ENCODE data around the gene TBC1D7. TPM values are rescaled to one million over a fixed set of nuclear protein-coding genes. Genes with fewer than 3 reads are reported as not detected.

Gene TBC1D7
- total RNA-seq, 1 donor from 2014 or later, result 79.5 TPM

DNA sequence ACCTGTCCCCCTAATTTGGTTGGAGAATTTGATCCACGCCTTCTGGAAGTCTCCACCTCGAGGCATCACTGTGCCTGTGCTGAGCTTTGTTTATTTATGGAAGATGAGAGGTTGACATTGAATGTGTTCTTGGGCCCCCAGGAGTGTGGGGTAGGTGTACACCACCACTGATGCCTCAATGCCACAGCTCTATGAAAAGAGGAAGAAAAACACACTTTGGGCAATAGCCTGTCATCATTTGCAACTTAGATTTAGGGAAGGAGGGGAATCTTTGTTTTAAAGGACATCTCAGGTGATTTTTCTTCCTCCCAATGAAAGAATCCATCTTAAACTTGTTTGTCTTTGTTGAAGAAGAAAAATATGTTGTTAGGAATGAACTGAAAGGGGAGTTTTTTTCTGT lies 42.6 kb downstream of the TBC1D7 start:
- intact Hi-C loops (cut with DNase I), result no loop called here
- Histone ChIP-seq H3K4me3 (no peak overlapping the region), H3K4me1 (peaks cover 0 to 6% of the 10 kb centered on the region in 2 donors), H3K27me3 (no peaks in the 10 kb centered on the region), H3K27ac (no peak overlapping the region), H3K9me3 (no peaks in the 10 kb centered on the region), H3K36me3 (peaks cover 40 to 66% of the 10 kb centered on the region in 2 donors)
- DNase-seq (ENCODE audit: low spot score in 2 of 2), result peak in 1 of 2 donors; percentile 15
- no peak for TF ChIP-seq CTCF (IDR thresholded peaks at IDR 0.05)

GRCh38 chr6:13284646-13285045 lies 43.7 kb downstream of the TBC1D7 start:
- no peak for TF ChIP-seq CTCF (IDR thresholded peaks at IDR 0.05)
- no peak overlapping the region for H3K4me3 ChIP-seq
- no peaks in the 10 kb centered on the region for H3K27me3 ChIP-seq
- H3K36me3 ChIP-seq, result peaks cover 49 to 74% of the 10 kb centered on the region in 2 donors
- no peak overlapping the region for H3K27ac ChIP-seq
- intact Hi-C loops (cut with DNase I), result no loop called here
- no peaks in the 10 kb centered on the region for H3K9me3 ChIP-seq
- H3K4me1 ChIP-seq, result peaks cover 0 to 6% of the 10 kb centered on the region in 2 donors
- no peak for DNase-seq (ENCODE audit: low spot score in 2 of 2)

DNA sequence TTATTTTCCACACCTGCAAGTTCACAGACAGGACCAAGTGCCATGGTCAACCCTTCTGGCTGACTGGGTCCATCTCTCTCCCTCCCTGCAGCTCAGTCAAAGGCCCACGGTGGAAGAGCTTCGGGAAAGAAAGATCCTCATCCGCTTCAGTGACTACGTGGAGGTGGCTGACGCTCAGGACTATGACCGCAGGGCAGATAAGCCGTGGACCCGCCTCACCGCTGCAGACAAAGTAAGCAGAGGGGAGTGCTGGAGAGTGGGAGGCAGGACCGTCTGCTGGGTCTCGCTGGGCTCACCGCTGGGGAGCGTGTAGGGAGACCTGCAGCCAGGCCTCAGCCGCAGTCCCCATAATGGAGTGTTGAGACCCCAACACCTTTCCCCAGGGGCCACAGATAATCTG lies 45.0 kb downstream of the TBC1D7 start:
- Histone ChIP-seq H3K9me3 (no peaks in the 10 kb centered on the region), H3K27ac (no peak overlapping the region), H3K4me1 (no peaks in the 10 kb centered on the region), H3K4me3 (no peak overlapping the region), H3K36me3 (peaks cover 55 to 87% of the 10 kb centered on the region in 2 donors), H3K27me3 (no peaks in the 10 kb centered on the region)
- intact Hi-C loops (cut with DNase I), result no loop called here
- no peak for TF ChIP-seq CTCF (IDR thresholded peaks at IDR 0.05)
- no peak for DNase-seq (ENCODE audit: low spot score in 2 of 2)

- DNase-seq (ENCODE audit: low spot score in 2 of 2), result no peak
- H3K27me3 ChIP-seq, result no peaks in the 10 kb centered on the region
- TF ChIP-seq CTCF (IDR thresholded peaks at IDR 0.05), result no peak
- peaks cover 59 to 92% of the 10 kb centered on the region in 2 donors for H3K36me3 ChIP-seq
- intact Hi-C loops (cut with DNase I), result no loop called here
- H3K27ac ChIP-seq, result no peak overlapping the region
- no peaks in the 10 kb centered on the region for H3K9me3 ChIP-seq
- H3K4me3 ChIP-seq, result no peak overlapping the region
- H3K4me1 ChIP-seq, result no peaks in the 10 kb centered on the region
Measured at GRCh38 chr6:13282393-13283069, 45.8 kb downstream of the TBC1D7 start.

DNA sequence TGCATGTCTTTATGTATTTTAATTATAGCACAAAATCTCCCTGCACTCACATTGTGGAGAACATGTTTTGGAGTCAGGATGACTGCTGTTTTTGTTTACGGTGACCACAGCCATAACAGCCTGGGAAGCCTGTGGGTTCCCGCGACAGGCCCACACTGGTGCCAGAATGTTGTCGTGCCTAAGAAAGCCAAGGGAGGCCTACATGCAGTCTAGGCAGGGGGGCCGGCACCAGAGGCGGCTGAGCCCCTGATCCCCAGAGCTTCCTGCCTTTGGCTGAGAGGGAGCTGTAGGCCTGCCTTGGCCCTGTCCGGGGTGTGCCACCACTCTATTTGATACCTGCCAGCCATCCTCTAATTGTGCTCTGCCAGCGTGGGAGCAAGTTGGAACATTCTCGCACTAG lies 46.7 kb downstream of the TBC1D7 start:
- no peaks in the 10 kb centered on the region for H3K9me3 ChIP-seq
- no peak overlapping the region for H3K4me3 ChIP-seq
- H3K27ac ChIP-seq, result peak overlapping the region in 1 of 2 donors; percentile 45
- H3K36me3 ChIP-seq, result peaks cover 53 to 92% of the 10 kb centered on the region in 2 donors
- H3K27me3 ChIP-seq, result no peaks in the 10 kb centered on the region
- TF ChIP-seq CTCF (IDR thresholded peaks at IDR 0.05), result no peak
- no peak for DNase-seq (ENCODE audit: low spot score in 2 of 2)
- no peaks in the 10 kb centered on the region for H3K4me1 ChIP-seq
- intact Hi-C loops (cut with DNase I), result no loop called here
